NCI-H2081 (cell line): Measurements from ENCODE around the gene MTF1.

Experiments
- DNase-seq, 2 experiments: peaks; one replicate each; lab custom pipeline; 2025; lab: John Stamatoyannopoulos, UW

The MTF1 gene

GRCh38 chr1:37867784-37868183, 8.4 kb upstream of the MTF1 start:
- no peak for DNase-seq

DNA sequence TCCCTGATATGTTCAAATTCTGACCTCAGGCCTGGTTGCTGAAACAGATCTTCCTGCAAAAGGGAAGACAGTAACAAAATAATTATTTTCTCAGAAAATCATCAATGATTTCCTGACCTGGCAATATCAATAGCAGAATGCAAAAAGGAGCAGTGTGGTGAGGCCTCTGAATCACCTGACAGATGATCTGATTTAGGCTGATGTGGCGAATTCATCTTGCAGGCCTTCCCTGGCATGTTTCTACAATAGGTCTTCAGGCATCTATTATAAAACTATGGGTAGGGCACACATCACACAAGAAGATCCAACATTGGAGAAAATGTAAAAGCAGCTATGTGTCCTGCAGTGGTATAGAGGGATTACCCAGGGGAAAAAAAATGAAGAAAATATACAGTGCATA, 7.1 kb upstream of the MTF1 start:
- no peak for DNase-seq

DNA sequence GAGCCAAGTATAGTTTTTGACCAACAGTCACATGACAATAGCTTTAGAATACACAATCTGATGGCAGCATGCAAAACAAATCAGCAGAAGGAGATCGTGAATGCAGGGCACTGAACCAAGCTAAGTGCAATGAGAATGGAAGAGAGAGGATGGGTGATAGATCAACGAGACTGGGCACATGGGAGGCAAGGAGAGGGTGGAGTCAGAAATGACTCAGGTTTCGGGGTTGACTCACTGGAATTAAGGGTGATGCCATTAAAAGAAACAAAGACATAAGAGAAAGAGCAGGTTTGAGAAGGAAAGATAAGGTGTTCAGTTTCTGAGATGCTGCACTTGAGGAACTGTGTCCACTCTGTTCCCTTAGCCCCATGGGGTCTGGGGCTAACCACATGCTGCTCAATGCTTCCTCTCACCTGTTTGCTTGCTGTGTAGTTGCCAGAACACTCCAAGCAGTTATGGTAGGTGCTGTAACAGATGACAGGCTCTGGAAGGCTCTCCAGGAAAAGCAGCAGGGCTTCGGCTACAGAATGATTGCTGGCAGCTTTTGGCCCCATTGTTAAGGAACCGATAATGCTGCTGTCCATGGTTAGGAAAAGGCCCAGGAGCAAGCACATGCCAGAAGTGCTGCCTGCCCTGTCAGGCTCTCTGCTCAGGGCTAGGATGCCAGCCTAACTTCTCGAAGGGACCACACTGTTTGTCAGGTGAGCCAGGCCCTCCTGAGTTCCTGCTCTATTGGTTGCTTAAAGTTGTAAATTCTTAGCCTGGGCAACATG, 6.1 kb upstream of the MTF1 start:
- no peak for DNase-seq

DNA sequence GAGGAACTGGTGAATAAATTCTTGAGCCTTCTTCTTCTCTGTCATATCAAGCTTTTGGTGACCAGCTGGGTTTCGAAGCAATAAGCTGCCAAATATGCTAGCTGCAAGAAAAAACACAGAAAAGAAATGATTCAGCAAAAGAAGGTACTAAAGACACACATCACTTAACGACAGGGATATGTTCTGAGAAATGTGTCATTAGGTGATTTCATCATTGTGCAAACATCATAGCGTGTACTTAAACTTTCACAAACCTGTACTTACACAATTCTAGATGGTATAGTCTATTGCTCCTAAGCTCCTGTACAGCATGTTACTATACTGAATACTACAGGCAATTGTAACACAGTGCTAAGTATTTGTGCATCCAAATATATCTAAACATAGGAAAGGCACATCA, 2.9 kb upstream of the MTF1 start:
- DNase-seq: no peak

- DNase-seq: no peak
These were observed 1.8 kb upstream of the MTF1 start for GRCh38 chr1:37861151-37861550.

DNA sequence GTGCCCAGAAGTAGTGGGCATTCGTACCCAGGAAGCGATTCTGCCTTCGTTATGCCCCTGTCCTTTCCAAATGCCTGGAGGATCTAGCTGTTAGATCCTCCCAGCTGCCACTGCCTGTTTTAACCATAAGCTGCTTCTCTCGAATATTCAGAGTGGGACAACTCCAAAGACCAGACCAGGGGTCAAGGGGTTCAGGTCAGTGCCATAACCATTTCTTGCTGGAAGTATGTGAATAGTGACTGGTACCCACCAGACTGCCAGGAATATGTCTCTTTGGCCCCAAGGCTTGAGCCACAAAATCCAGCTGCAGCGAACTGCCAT, 914 bp upstream of the MTF1 start:
- DNase-seq: no peak

GRCh38 chr1:37858931-37859506, 373 bp downstream of the MTF1 start:
- no peak for DNase-seq

- DNase-seq: no peak
These were observed 5.0 kb downstream of the MTF1 start for GRCh38 chr1:37854406-37854805.

DNA sequence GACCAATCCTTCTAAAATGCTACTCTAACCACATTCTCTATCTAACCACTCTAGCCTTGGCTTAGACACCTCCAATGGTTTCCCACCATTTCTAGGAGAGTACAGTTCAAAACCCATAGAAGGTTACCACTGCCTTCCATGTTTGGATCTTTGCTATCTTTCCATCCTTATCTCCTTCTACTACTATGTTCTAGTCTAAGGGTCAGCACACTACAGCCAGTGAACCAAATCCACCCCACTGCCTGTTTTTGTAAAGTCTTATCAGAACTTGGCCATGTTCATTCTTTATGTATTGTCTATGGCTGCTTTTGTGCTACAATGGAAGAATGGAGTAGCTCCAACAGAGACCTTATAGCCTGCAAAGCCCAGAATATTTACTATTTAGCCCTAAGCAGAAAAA, 6.2 kb downstream of the MTF1 start:
- no peak for DNase-seq

GRCh38 chr1:37851782-37852210, 7.6 kb downstream of the MTF1 start:
- no peak for DNase-seq

GRCh38 chr1:37851262-37851661, 8.1 kb downstream of the MTF1 start:
- DNase-seq: no peak

GRCh38 chr1:37850352-37850955, 8.9 kb downstream of the MTF1 start:
- DNase-seq: no peak

DNA sequence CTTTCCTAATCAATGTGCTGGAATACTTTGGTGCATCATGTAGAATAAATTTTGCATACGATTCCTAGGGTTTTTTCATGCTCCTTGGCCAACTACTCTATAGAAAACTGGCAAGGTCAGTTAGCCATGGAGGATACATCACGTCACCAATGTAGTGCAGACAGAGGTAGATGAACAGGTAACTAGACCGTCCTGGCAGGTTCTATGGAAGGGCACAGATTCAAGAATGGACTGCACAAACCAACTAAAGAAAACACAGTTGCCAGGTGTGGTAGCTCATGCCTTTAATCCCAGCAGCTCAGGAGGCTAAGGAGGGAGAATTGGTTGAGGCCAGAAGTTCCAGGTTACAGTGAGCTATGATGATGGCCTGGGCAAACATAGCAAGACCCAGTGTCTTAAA, 9.9 kb downstream of the MTF1 start:
- no peak for DNase-seq

GRCh38 chr1:37846647-37847339, 12.6 kb downstream of the MTF1 start:
- no peak for DNase-seq

DNA sequence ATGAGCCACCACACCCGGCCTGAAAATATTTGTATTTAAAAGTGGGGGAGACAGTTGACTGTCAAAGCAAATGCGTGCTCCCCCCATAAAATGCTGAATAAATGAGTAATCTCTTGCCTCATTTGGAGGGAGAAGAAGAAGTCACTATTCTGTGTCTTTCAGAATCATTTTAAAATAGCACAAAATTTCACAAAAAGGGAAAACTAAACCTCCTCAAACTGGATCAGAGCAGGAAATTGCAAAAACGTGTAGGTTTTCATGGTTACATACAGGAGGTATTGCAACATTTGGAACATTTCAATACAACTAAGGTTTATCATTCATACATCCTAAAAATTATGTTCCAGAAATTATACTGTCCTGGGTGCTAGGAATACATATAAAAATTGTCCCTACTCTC, 13.6 kb downstream of the MTF1 start:
- no peak for DNase-seq

- no peak for DNase-seq
These were observed 14.2 kb downstream of the MTF1 start for GRCh38 chr1:37845049-37845646.

DNA sequence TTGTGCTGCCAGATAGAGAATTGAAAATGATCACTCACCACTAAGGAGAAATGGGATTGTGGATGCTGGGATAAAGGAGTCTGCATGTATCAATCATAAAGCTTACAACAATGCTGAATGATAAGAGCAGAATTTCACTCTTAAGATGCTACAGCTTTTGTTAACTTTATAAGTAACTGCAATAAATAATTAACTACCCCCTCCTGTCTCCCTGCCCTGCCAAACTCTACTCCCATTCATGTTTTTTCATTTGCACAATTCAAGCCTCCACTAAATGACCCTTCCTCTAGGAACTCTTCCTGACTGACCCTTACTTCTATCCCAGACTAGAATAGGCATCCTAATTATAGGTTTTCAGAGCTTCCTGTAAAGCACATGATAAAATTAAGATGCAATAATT, 14.9 kb downstream of the MTF1 start:
- DNase-seq: no peak

DNA sequence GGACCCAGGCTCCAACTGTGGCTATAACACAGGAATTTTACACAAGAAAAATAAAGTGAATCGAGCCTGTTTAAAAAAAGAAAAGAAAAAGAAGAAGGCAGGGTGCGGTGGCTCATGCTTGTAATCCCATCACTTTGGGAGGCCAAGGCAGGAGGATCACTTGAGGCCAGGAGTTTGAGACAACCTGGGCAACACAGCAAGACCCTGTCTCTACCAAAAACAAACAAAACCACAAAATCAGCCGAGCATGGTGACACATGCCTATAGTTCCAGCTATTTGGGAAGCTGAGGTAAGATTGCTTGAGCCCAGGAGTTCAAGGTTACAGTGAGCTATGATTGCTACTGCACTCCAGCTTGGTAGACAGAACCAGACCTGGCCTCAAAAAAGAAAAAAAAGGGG, 17.7 kb downstream of the MTF1 start:
- no peak for DNase-seq

DNA sequence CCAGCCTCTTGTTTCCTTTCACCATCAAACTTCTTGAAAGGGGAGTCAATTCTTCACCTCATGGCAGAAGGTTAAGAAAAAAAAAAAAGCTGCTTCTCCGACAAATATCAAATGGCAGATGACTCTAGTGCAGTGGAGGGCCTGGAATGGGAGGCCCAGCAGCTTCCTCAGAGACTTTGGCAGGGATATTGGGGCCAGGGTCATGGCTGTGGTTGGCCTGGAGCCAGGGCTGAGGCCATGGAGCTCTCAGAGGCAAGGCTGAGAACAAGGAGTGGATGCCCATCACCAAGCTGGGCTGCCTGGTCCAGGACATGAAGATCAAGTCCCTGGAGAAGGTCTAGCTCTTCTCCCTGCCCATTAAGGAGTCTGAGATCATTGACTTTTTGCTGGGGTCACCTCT, 18.7 kb downstream of the MTF1 start:
- no peak for DNase-seq

DNA sequence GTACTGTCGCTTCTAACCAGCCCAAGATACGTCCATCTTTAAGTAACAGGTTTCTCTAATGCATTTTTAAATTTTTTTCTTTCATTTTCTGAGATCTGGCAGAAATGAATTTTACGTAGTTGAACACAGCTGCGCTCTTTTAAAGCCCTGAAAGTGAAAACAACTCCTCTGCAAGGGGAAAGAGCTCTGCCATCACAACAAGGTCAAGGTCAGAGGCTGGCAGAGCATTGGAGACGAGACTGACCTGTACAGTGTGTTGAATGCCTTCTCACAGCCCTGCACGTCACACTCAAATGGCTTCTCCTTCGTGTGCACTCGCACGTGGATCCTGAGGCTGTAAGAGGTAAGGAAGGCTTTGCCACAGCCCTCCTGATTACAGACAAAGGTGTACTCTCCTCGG, 19.7 kb downstream of the MTF1 start:
- no peak for DNase-seq

GRCh38 chr1:37836788-37837187, 22.6 kb downstream of the MTF1 start:
- DNase-seq: no peak

GRCh38 chr1:37831809-37832208, 27.6 kb downstream of the MTF1 start:
- DNase-seq: no peak

DNA sequence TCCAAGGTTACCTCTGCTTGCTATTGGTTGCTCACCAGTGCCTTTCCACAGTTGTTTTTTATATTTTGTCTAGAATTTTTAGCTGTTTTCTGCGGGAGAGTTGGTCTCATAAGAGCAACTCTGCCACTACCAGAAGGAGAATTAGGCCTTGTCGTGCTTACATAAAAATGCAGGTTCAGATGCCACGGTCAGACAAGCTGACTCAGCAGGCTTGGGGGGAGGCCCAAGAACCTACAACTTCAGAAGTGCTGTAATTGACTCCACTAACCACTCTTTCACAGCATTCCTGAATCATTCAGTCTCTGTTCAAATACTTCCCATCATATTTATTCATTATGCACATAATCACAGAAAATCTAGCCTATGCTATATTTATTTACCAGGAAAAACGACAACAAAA, 28.3 kb downstream of the MTF1 start:
- no peak for DNase-seq
